Globus pallidus (tissue), 1 donor: Measurements from ENCODE around the gene SYT2.
"Not testable (repeated sequence)": the region's sequence is repeated elsewhere in the genome, so short reads cannot be mapped to it uniquely, and the experiment has no call there.

Experiments used
- DNase-seq: peaks from one replicate; pipeline ENCODE4 v3.0.0-alpha.2; 2015; ENCODE audit warnings: low spot score

SYT2 gene

GRCh38 chr1:202642619-202643291 is 67.5 kb downstream of the SYT2 start:
- no peak for DNase-seq

- DNase-seq = no peak
Measured at GRCh38 chr1:202642212-202642611, 68.0 kb downstream of the SYT2 start.

GRCh38 chr1:202639500-202639899 is 70.8 kb downstream of the SYT2 start:
- DNase-seq = no peak

GRCh38 chr1:202638701-202639305 is 71.5 kb downstream of the SYT2 start:
- not testable (repeated sequence) for DNase-seq

GRCh38 chr1:202638019-202638700 is 72.1 kb downstream of the SYT2 start:
- no peak for DNase-seq

- not testable (repeated sequence) for DNase-seq
Measured at GRCh38 chr1:202637321-202638018, 72.8 kb downstream of the SYT2 start.

GRCh38 chr1:202636171-202636570 is 74.1 kb downstream of the SYT2 start:
- DNase-seq = not testable (repeated sequence)

- DNase-seq = no peak
Measured at GRCh38 chr1:202632241-202632640, 78.0 kb downstream of the SYT2 start.

GRCh38 chr1:202631076-202631923 is 79.0 kb downstream of the SYT2 start:
- DNase-seq = no peak

GRCh38 chr1:202630541-202630940 is 79.7 kb downstream of the SYT2 start:
- DNase-seq = no peak

- not testable (repeated sequence) for DNase-seq
Measured at GRCh38 chr1:202630096-202630495, 80.2 kb downstream of the SYT2 start.

GRCh38 chr1:202629257-202629811 is 80.9 kb downstream of the SYT2 start:
- peak; percentile 16 for DNase-seq

GRCh38 chr1:202628646-202629215 is 81.5 kb downstream of the SYT2 start:
- DNase-seq = no peak

GRCh38 chr1:202627841-202628565 is 82.3 kb downstream of the SYT2 start:
- DNase-seq = no peak

- DNase-seq = not testable (repeated sequence)
Measured at GRCh38 chr1:202627036-202627435, 83.2 kb downstream of the SYT2 start.

GRCh38 chr1:202625416-202626360 is 84.6 kb downstream of the SYT2 start:
- peak; percentile 45 for DNase-seq

GRCh38 chr1:202624781-202625108 is 85.5 kb downstream of the SYT2 start:
- no peak for DNase-seq

- DNase-seq = no peak
Measured at GRCh38 chr1:202624088-202624780, 86.0 kb downstream of the SYT2 start.

- DNase-seq = not testable (repeated sequence)
Measured at GRCh38 chr1:202623476-202623875, 86.8 kb downstream of the SYT2 start.
